Lower lobe of right lung (tissue), 2 donors: Measurements from ENCODE around the gene HIVEP2. TPM values are rescaled to one million over a fixed set of nuclear protein-coding genes. Genes with fewer than 3 reads are reported as not detected.

Experiments
- ATAC-seq, 2 donors: fragments of 200-7000 bp; cut with Tn5 transposase; one replicate each; pipeline ENCODE4 v1.9.1; 2020 to 2022; ENCODE audit warnings: mild to moderate bottlenecking in 2 of 2, moderate library complexity in 2 of 2
- DNase-seq: peaks from one replicate; pipeline ENCODE4 v3.0.0-alpha.2; 2020
- H3K27ac ChIP-seq: fragments of 200-600 bp; one replicate; pipeline ENCODE4 v1.8.0; 2022
- H3K27me3 ChIP-seq: fragments of 200-600 bp; one replicate; pipeline ENCODE4 v1.8.0; 2022; ENCODE audit warnings: low read depth
- H3K36me3 ChIP-seq: fragments of 200-600 bp; one replicate; pipeline ENCODE4 v1.8.0; 2022; ENCODE audit warnings: mild to moderate bottlenecking
- H3K4me1 ChIP-seq: fragments of 200-600 bp; one replicate; pipeline ENCODE4 v1.8.0; 2022
- H3K4me3 ChIP-seq: fragments of 200-600 bp; one replicate; pipeline ENCODE4 v1.8.0; 2022; ENCODE audit warnings: mild to moderate bottlenecking
- H3K9me3 ChIP-seq: fragments of 200-600 bp; one replicate; pipeline ENCODE4 v1.8.0; 2022
- intact Hi-C: fragments of 100-400 bp; cut with DNase I; formaldehyde crosslinking; loops from one replicate; pipeline ENCODE4 v1.11.0; 2022
- total RNA-seq: library from RNA; stranded (reverse); fragmentation: NEBNext Ultra II Directional; extraction: Animal tissue kit (Norgen Biotek cat#: 25700); gene quantifications from one replicate; pipeline ENCODE4 v1.2.1, GENCODE V29; 2021
- TF ChIP-seq, protein P1 (sequence below): fragments of 200-600 bp; IDR thresholded peaks from one replicate; pipeline ENCODE4 v1.8.0; 2022; ENCODE audit warnings: antibody characterized with exemption, mild to moderate bottlenecking
- donor health status: DM: no; HTN: yes; CAD: no; lungs with severe emphysema.

Gene HIVEP2
- total RNA-seq, 1 donor from 2014 or later, result 13.1 TPM

DNA sequence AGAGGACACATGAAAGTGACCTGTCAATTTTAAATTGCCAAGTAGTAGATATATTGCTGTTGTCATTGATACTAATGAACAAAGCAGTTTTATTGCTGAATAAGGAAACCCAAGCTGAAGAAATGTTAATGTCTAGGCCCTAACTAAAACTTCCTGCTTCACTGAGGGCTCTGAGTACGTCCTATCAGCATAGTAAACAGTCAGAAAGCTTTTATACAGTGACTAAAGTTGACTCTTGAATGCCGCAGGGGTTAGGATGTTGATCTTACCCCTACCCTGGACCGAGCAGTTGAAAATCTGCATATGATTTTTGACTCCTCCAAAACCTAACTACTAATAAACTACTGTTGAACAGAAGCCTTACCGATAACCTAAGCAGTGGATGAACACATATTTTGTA is 149.0 kb downstream of the HIVEP2 start:
- intact Hi-C loops, result no loop called here

GRCh38 chr6:142794424-142794823 is 150.6 kb downstream of the HIVEP2 start:
- intact Hi-C loops, result no loop called here
- no peak overlapping the region for H3K4me3 ChIP-seq
- peaks cover 14% of the 10 kb centered on the region for H3K4me1 ChIP-seq
- TF ChIP-seq, protein P1, sequence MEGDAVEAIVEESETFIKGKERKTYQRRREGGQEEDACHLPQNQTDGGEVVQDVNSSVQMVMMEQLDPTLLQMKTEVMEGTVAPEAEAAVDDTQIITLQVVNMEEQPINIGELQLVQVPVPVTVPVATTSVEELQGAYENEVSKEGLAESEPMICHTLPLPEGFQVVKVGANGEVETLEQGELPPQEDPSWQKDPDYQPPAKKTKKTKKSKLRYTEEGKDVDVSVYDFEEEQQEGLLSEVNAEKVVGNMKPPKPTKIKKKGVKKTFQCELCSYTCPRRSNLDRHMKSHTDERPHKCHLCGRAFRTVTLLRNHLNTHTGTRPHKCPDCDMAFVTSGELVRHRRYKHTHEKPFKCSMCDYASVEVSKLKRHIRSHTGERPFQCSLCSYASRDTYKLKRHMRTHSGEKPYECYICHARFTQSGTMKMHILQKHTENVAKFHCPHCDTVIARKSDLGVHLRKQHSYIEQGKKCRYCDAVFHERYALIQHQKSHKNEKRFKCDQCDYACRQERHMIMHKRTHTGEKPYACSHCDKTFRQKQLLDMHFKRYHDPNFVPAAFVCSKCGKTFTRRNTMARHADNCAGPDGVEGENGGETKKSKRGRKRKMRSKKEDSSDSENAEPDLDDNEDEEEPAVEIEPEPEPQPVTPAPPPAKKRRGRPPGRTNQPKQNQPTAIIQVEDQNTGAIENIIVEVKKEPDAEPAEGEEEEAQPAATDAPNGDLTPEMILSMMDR, result no peak
- no peaks in the 10 kb centered on the region for H3K27me3 ChIP-seq
- DNase-seq, result no peak
- ATAC-seq, result no peak
- H3K27ac ChIP-seq, result no peak overlapping the region
- no peaks in the 10 kb centered on the region for H3K9me3 ChIP-seq
- H3K36me3 ChIP-seq, result no peaks in the 10 kb centered on the region

More for the DNA sequence above, 149.0 kb downstream of the HIVEP2 start:
- ATAC-seq (peak; percentile 57 to 85), DNase-seq (no peak)
- Histone ChIP-seq H3K36me3 (no peaks in the 10 kb centered on the region), H3K4me1 (peaks cover 14% of the 10 kb centered on the region), H3K4me3 (no peak overlapping the region), H3K27ac (no peak overlapping the region), H3K27me3 (no peaks in the 10 kb centered on the region), H3K9me3 (no peaks in the 10 kb centered on the region)
- TF ChIP-seq, protein P1, result no peak

DNA sequence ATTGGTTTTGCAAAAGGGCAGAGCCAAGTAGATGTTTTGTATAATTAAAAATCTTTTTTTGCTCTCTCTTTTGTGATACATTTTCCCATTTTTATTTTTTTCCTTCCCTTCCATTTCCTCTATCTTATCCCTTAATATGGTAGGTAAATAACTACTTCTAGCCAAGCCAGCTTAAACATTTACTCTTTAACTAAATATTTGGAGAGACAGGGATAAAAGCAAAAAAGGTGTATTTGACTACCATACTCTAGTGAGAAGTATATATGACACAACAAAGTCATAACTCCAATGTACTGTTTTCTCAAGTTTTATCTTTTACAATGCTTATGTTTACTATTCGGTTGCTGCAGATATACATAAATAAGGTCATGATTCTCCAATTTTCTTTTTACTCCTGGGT is 154.7 kb downstream of the HIVEP2 start:
- no peak for DNase-seq
- Histone ChIP-seq H3K27me3 (no peaks in the 10 kb centered on the region), H3K4me1 (no peaks in the 10 kb centered on the region), H3K9me3 (no peaks in the 10 kb centered on the region), H3K4me3 (no peak overlapping the region), H3K27ac (no peak overlapping the region), H3K36me3 (no peaks in the 10 kb centered on the region)
- TF ChIP-seq, protein P1, result no peak
- intact Hi-C loops, result no loop called here
- ATAC-seq, result no peak

GRCh38 chr6:142787422-142787821 is 157.6 kb downstream of the HIVEP2 start:
- no peaks in the 10 kb centered on the region for H3K9me3 ChIP-seq
- no peaks in the 10 kb centered on the region for H3K27me3 ChIP-seq
- H3K36me3 ChIP-seq, result no peaks in the 10 kb centered on the region
- H3K27ac ChIP-seq, result no peak overlapping the region
- intact Hi-C loops, result no loop called here
- H3K4me3 ChIP-seq, result no peak overlapping the region
- ATAC-seq, result no peak
- H3K4me1 ChIP-seq, result peaks cover 9% of the 10 kb centered on the region
- TF ChIP-seq, protein P1, result no peak
- DNase-seq, result no peak

DNA sequence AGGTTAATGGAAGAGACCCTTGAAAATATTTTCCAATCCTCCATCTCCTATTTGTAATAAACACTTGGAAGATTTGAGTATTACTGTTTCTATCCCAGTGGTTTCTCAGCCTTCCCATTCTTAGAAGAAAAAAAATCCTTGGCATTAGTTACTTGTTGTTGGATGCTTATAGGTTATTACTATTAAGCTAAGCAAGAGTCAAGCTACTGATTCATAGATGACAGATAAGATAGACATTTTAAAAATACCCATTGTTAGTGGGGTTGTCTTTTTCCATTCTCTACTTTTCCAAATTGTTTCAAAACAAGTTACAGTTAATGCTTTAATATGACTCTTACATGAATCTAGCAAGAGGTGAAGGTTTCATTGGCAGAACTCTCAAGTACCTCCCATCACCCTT is 158.5 kb downstream of the HIVEP2 start:
- TF ChIP-seq, protein P1, result no peak
- Histone ChIP-seq H3K27me3 (no peaks in the 10 kb centered on the region), H3K36me3 (no peaks in the 10 kb centered on the region), H3K4me3 (no peak overlapping the region), H3K9me3 (no peaks in the 10 kb centered on the region), H3K4me1 (peaks cover 9% of the 10 kb centered on the region), H3K27ac (no peak overlapping the region)
- DNase-seq, result no peak
- ATAC-seq, result no peak
- intact Hi-C loops, result no loop called here

DNA sequence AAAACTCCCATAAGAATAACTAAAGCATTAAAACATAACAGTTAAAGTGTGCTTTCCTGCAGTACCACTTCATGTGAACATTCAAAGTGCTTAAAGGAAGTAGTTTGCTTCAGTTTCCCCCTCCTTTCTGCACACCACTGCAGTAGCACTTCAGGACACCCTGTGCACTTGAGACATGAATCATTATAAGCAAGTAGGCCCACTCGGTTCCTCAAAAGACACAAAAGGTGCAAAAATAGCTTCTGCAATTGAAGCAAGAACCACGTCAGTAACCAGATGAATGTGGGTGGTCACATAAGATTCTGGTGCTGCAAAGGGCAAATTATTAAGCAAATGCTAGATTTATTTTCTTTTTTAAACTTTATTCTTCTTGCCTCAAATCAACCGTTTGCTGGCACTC is 160.6 kb downstream of the HIVEP2 start:
- intact Hi-C loops, result no loop called here
- peak; percentile 86 to 98 for ATAC-seq

More for the DNA sequence above, 160.6 kb downstream of the HIVEP2 start:
- DNase-seq, result no peak
- H3K9me3 ChIP-seq, result no peaks in the 10 kb centered on the region
- no peaks in the 10 kb centered on the region for H3K36me3 ChIP-seq
- H3K27me3 ChIP-seq, result no peaks in the 10 kb centered on the region
- no peak overlapping the region for H3K27ac ChIP-seq
- no peak overlapping the region for H3K4me3 ChIP-seq
- TF ChIP-seq, protein P1, result no peak
- peaks cover 9% of the 10 kb centered on the region for H3K4me1 ChIP-seq
